KBM-7 (cell line): ENCODE results near the gene ZNF774.
A peak's percentile ranks its signal among the peaks of the same experiment; 100 is the strongest.
"Not testable (repeated sequence)": the region's sequence is repeated elsewhere in the genome, so short reads cannot be mapped to it uniquely, and the experiment has no call there.

Experiments used
- DNase-seq: peaks from one replicate; pipeline ENCODE4 v3.0.0-alpha.2; 2015
- in situ Hi-C: fragments of 300-500 bp; cut with MboI; formaldehyde crosslinking; loops from 2 replicates; pipeline ENCODE4 v1.14.3; 2020; ENCODE audit warnings: low sequenced_read_pairs, low pct_unique_long_range_greater_than_20kb, mixed read lengths

Gene ZNF774

DNA sequence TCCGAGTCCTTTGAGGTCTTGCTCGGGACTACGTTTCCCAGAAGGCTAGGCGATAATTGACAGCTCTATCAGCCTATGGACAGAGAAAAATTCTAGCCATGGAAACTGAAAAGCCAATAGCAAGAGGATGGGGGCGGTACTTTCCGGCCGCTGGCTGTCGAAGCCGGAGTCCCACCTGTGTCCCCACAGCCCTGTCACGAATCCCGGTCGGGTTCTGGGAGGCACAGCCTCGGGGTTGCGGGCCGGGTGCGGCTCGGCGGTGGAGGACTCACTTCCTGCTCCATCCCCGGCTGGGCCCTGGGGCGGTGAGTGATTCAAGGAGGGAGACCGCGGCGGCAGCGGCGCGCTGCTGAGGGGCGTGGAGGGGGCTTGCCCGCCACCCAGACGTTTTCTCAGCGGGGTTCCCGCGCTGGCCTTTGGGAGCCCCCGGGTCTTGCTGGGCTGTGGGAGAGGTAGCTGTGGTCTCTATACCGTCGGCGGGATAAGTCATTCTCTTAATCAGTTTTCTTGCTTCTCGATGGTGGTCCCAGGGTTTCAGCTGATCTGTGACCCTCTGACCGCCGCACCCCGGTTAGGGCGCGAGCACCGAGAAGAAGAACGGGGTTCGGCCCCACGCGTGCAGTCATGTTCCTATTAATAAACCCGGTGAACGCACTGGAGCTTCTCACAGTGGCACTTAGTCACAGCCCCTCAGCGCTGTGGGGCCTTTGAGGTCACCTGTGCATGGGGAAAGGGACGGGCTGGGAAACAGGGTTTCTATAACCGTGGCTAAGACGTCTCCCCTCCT lies at the start of gene ZNF774:
Gene ZNF774 (plus strand): TSS at position 178 of the 787 bp plus-strand sequence. CDS start 2,377 bp downstream, outside the sequence.
- in situ Hi-C loops = no loop called here
- peak; percentile 97 for DNase-seq

DNA sequence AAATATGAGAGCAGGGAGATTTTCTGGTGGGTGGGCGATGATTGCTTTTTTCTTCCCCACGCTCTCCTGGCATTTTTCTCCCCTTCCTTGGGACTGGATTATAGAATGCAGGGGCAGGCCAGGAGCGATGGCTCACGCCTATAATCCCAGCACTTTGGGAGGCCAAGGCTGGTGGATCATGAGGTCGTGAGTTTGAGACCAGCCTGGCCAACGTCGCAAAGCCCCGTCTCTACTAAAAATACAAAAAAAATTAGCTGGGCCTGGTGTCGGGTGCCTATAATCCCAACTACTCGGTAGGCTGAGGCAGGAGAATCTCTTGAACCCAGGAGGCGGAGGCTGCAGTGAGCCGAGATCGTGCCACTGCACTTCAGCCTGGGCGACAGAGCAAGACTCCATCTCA lies 46.7 kb upstream of the ZNF774 start:
- in situ Hi-C loops, DNase-seq: not testable (repeated sequence)

DNA sequence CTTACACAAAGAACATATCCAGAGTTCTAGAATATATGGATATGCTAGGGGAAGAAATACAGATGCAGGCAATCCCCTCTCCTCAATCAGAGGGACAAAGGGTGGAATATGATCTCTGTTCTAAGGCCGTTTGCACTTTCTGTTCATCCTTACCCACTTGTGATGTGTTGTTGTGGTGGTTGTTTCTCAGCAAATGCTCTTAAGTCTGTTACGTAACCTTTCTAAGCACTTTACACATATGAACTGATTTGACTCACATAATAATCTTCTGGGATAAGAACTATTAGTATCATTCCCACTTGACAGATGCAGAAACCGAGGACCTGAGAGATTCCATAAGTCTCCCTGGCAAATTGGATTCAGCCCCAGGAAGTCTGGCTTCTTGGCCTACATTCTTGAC lies 46.2 kb upstream of the ZNF774 start:
- in situ Hi-C loops = no loop called here
- DNase-seq = no peak

DNA sequence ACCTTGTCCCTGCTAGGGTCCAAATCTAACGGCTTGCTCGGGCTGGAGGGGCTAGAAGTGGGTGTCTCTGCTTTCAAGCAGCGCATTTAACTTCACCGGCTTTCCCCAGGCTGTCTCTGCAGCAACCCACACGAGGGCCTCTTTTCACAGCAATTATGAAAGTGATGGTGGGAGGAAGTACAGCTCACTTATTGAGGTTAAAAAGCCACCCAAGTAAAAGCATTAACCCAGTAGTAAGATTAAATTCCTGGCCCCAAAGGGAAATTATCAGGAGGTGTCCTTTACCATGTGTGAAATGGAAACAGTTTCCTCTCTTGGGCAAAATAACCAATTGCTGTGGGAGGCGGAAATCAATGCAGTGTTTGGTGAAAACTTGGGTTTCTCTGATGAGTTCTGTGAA lies 45.5 kb upstream of the ZNF774 start:
- DNase-seq = no peak
- in situ Hi-C loops = no loop called here

DNA sequence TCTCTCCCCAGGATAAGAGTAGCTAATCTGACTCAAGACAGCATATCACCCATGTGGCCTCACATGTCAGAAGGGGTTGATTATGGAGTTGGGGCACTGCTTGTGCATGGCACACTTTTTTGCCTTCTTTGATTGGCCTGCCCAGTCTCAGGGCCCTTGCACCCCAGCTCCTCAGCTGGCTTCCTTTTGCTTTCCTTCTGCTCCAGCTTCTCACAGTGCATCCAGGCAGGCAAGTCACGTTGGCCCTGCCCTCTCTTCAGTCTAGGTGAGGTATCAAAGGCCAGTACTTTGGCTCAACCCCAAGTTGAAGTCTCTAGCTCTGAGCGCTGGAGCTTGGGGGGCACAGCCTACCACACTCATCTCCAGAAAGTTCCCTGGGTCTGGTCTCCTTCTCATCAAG lies 44.4 kb upstream of the ZNF774 start:
- in situ Hi-C loops = no loop called here
- DNase-seq = no peak

DNA sequence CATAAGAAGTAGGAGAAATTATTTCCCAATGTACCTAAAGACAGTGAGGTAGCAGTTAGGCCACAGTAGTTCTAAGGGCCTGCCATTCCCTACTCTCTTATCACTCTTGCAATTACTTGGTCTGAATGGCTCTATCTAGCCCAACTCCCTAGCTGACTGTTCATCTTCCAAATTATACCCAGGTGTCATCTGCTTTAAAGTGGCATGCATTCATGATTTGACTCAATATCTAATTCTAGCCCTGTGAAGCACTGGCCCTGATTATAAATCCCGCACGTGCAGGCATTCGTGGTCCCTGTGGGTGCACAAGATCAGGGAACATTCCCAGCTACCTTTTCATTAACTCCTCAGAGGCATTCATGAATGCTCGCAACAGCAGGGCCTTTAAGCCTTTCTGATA lies 43.1 kb upstream of the ZNF774 start:
- no peak for DNase-seq
- in situ Hi-C loops = no loop called here

DNA sequence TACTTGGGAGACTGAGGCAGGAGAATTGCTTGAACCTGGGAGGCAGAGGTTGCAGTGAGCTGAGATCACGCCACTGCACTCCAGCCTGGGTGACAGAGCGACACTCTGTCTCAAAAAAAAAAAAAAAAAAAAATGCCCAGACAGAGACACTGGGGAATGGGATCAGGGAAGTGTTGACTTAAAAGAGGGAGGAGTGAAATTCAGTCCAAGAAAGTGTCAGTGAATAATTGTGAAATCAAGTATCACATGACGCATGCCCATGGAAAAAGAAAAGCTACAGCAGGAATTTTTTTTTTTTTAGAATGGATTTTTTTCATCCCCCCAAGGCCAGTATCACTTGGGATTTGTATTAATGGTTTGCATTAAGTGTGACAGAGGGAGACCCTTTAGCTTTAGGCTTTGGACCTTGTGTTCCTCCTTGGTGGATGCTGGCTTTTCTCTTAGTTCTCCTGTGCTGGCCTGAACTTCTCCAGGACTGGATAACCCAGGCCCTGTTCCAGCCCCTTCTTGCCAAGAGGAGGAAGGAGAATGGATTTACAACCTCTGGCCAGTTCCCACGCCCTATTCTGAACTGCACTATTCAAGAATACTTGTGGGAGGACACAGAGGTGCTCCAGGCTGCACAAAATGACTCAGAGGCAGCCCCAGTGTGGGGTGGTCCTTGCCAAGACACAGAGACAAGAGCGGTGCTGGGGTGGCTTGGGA lies 36.7 kb upstream of the ZNF774 start:
- in situ Hi-C loops = no loop called here

DNA sequence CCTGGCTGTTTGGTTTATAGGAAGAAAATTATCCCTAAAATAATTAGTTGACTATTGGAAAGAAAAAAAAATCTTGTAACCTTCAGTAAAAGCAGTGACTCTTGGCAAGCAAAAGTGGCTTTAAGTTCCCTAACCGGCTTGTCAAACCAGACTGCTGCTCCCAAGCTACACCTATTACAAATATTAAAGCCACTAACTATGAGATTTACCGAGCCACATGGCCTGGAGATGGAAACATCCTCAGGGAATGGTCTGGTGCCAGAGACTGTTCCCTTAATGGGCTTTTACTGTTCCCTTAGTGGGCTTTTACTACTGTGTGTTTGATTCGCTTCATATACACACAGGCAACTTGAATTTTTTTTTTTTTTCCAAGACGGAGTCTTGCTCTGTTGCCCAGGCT lies 35.9 kb upstream of the ZNF774 start:
- in situ Hi-C loops = no loop called here
- no peak for DNase-seq

More for the DNA sequence above, 36.7 kb upstream of the ZNF774 start:
- DNase-seq = no peak

DNA sequence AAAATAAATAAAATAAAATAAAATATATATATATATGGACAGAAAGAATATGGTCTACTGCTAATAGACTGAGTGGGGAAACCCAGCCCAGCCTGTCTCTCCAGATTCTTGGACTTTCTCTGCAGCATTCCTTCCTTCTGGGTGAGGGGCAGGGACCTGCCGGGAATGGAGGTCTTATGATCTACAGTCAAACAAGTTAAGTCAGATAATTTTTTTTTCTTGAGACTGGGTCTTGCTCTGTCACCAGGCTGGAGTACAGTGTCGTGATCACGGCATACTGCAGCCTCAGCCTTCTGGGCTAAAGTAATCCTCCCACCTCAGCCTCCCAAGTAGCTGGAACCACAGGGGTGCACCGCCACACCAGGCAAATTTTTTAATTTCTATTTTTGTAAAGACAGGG lies 33.5 kb upstream of the ZNF774 start:
- in situ Hi-C loops = no loop called here
- no peak for DNase-seq

DNA sequence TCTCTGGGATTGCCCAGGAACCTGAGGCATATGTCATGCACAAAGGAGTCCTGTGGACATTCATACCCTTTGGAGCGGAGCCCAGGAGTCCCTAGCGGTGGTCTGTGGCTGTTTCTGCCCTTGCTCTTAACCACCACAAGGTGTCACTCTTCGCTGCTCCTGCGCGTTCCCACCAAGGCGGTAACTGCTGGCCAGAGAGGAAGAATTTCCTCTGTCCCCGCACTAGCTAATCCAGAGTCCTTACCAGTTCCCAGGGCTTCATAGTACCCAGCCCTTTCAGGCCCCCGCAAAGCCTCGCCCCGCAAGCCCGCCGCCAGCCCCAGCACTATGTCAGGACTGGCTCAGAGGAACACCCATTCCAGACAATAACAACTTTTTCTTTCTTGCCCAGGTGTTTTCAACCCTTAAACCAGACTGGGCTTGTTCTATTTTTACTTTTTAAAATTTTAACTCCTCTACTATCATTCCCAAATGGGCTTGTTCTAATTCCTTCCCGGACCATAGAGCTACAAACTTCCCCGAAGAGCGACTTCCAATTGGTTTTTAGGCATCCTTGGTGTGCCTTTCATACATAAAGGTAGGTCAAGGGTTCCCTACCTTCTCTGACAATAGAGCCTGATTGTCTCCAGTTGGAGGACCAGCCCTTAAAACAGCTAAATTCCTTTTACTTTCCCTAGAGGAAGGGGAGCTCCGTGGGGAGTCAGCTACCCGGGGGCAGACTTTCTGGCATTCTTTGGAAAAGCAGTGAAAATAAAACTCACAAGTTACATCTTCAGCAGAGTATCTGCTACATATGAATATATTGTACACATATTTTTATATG lies 31.8 kb upstream of the ZNF774 start:
- peak; percentile 84 for DNase-seq
- in situ Hi-C loops = no loop called here

DNA sequence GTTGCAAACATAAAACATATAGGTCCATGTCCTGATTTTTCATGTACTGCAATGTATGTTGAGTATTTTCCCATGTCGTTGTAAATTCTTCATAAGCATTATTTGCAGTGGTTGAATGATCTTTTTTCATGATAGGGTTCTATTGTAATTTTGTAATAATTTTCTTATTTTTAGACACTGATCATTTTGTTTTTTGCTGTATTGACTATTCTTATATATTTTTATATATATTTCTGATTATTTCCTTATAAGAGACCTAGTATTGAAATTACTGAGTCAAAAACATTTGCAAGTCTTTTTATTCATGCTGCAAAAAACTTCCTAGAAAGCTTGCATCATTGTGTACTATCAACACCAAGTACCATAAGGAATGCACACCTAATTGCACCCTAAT lies 31.2 kb upstream of the ZNF774 start:
- in situ Hi-C loops = no loop called here
- no peak for DNase-seq

DNA sequence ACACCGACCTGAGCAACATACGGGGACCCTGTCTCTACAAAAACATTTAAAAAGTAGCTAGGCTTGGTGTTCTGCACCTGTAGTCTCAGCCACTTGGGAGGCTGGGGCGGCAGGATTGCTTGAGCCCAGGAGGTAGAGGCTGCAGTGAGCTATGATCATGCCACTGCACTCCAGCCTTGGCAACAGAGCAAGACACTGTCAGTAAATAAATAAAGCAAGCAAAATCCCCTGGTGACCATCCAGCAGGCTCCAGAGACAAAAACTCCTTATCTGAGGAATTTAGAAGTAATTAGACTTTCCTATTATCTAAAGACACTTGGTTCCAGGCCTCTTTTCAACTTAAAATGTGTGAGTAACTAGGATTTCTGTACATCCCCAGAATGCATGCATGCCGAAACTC lies 29.5 kb upstream of the ZNF774 start:
- no peak for DNase-seq

DNA sequence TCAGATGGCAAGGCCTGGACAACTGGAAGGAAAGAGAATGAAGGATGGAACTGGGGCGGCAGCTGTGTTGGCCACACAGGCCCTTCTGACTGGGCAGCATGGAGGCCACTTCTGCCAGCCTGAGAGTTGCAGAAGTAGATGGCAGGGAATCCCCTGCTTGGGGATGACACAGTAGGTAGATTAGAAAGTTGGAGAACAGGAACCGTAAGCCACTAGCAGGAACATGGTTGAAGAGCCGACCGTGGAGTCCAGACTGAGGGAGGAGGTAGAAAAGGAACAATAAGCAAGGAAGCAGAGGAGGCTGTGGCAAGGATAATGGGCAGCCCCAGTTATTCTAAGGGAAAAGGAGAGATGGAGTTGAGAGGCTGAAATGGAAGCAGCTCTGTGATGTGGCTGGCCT lies 26.4 kb upstream of the ZNF774 start:
- DNase-seq = no peak
- in situ Hi-C loops = loop anchor here (25.0 kb wide), 1 partner anchor 287 kb away; no protein-coding TSS in a partner anchor

More for the DNA sequence above, 29.5 kb upstream of the ZNF774 start:
- in situ Hi-C loops = no loop called here

DNA sequence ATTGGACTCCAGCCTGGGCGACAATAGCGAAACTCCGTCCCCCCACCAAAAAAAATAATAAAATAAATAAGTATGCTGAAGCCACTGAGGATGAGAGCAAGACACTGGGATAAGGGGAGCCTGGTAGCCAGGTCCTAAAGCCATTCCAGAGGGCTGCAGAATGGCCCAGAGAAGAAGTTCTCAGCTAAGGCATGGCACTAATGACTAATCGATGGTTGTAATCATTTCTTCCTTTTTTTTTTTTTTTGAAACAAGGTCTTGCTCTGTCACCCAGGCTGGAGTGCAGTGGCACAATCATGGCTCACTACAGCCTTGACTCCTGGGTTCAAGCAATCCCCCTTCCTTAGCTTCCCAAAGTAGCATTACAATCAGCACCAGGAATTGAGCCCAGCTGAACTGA lies 25.6 kb upstream of the ZNF774 start:
- in situ Hi-C loops = loop anchor here (25.0 kb wide), 1 partner anchor 286 kb away; no protein-coding TSS in a partner anchor
- DNase-seq = no peak

DNA sequence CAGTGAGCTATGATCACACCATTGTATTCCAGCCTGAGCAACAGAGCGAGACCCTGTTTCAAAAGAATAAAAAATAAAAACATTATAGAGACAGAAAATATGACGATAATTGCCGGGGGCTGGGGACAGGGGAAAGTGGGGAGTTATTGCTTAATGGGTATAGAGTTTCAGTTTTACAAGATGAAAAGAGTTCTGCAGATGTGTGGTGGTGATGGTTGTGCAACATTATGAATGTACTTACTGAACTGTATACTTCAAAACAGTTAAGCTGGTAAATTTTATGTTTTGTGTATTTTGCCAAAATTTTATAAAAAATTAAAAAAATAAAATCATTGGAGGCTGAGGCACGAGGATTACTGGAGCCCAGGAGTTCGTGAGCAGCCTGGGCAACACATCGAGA lies 24.8 kb upstream of the ZNF774 start:
- DNase-seq = no peak
- in situ Hi-C loops = loop anchor here (25.0 kb wide), 1 partner anchor 285 kb away; no protein-coding TSS in a partner anchor

DNA sequence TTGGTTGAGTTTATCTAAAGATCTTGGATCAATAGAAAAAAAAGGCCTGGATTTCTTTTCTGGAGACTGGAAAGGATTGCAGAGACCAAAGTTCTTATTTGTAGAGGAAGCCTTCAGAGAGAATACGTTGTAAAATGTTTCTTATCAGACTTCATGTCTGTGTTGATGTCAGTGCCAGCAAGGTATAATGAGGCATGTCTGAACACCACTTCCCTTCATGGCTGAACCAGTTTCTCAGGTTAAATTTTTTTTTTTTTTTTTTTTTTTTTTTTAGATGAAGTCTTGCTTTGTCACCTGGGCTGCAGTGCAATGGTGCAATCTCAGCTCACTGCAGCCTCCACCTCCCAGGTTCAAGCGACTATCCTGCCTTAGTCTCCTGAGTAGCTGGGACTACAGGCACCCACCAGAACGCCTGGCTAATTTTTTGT lies 17.8 kb upstream of the ZNF774 start:
- in situ Hi-C loops = loop anchor here (25.0 kb wide), 1 partner anchor 278 kb away; no protein-coding TSS in a partner anchor
- DNase-seq = no peak

DNA sequence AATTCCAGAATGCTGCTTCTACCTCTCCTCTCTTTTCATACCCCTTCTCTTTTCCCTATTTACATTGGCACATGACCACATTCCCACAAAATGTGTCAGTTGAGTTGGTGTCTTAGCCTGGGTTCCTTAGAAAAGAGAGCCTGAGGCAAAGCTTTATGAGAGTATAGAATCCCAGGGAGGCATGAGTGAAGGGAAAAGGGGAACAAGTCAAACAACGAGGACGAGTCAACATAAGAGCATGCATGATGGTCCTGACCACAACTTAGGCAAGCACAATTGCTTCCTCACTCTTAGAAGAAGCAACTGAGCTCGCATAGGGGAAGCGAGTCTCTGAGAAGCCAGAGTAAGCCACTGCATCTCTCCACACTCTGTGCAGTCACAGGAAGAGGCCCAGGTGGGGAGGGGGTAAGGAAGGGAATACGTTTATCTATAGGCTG lies 15.4 kb upstream of the ZNF774 start:
- in situ Hi-C loops = loop anchor here (25.0 kb wide), 1 partner anchor 276 kb away; no protein-coding TSS in a partner anchor

DNA sequence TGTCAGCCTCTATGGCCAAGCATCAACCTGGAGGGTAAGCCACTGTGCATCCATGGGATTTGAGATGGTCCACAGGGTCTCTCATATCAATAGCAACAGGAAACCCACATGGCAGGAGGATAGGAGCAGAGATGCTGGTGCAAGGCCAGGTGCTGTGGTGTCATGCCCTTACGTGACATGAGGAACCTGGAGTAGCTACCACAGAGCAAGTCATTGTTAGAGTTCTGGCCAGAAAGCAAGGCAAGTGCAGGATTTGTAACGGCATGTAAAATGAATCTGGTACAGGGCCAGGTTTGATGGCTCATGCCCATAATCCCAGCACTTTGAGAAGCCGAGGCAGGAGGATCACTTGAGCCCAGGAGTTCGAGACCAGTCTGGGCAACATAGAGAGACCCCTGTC lies 14.8 kb upstream of the ZNF774 start:
- DNase-seq = no peak
- in situ Hi-C loops = loop anchor here (25.0 kb wide), 1 partner anchor 275 kb away; no protein-coding TSS in a partner anchor

More for the DNA sequence above, 15.4 kb upstream of the ZNF774 start:
- peak; percentile 89 for DNase-seq

DNA sequence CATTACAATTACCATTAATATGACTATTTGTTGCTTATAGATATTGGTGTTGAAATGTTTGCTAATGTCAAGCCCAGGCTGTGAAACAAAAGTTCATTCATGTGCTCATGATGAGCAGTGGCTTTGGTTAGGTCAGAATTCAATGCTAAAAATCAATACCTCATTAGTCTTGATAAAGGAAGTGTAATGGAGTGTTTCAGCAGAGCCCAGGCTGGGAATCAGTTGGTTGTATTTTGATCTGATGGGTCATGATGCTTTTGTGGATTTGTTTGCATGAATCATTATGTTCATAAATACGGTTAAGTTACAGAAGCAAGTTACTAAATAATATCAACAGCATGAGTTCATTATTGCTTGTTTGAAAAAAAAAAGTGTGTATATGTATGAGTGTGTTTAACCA lies 13.6 kb upstream of the ZNF774 start:
- no peak for DNase-seq
- in situ Hi-C loops = loop anchor here (25.0 kb wide), 1 partner anchor 274 kb away; no protein-coding TSS in a partner anchor
